GM12878 (cell line): Measurements from ENCODE around the gene GINS1. TPM values are rescaled to one million over a fixed set of nuclear protein-coding genes. Genes with fewer than 3 reads are reported as not detected.

Experiments used
- ATAC-seq: fragments of 200-7000 bp; cut with Tn5 transposase; 3 replicates; pipeline ENCODE4 v1.9.1; 2020; ENCODE audit warnings: mild to moderate bottlenecking, moderate library complexity
- BruUV-seq: library from RNA; stranded (reverse); fragments of 400-500 nt; replicated peaks from 2 replicates; lab custom pipeline; 2021; lab: Mats Ljungman, UMichigan
- CTCF ChIA-PET: fragments of 300-600 bp; sonication (Branson Sonifier 250); formaldehyde crosslinking; extraction: SDS; loops from one replicate; lab custom pipeline; 2021; ENCODE audit warnings: inconsistent platforms; lab: Yijun Ruan, JAX
- POLR2A ChIA-PET: fragments of 350-600 bp; formaldehyde crosslinking; extraction: SDS; loops from one replicate; lab custom pipeline; 2021; ENCODE audit warnings: inconsistent platforms; lab: Charles Lee
- RAD21 ChIA-PET: fragments of 300-600 bp; sonication (Branson Sonifier 250); formaldehyde crosslinking; loops from one replicate; lab custom pipeline; 2023; ENCODE audit warnings: antibody characterized with exemption; ENCODE audit not compliant: unreplicated experiment; lab: Charles Lee
- SMC1A ChIA-PET: fragments of 300-600 bp; sonication (Branson Sonifier 250); formaldehyde crosslinking; loops from one replicate; lab custom pipeline; 2023; ENCODE audit not compliant: unreplicated experiment, uncharacterized antibody; lab: Charles Lee
- DNase-seq: peaks from one replicate; pipeline ENCODE4 v3.0.0-alpha.2; 2011; ENCODE audit warnings: low read depth, low spot score
- FAIRE-seq: peaks from 3 replicates; lab custom pipeline; 2011; peaks lifted over from hg19 to GRCh38; lab: Jason Lieb, UNC
- H2AFZ ChIP-seq: 2 replicates; pipeline ENCODE4 v1.6.0; 2011; ENCODE audit warnings: low read depth, low read length, control low read depth; ENCODE audit not compliant: control insufficient read depth
- H3K27ac ChIP-seq: 2 replicates; pipeline ENCODE4 v1.5.1; 2011; ENCODE audit warnings: control low read depth; ENCODE audit not compliant: control insufficient read depth, insufficient read depth
- H3K27me3 ChIP-seq, 2 experiments: replicated peaks in 1 of 2; 2 replicates each; pipeline versions ENCODE4 v1.6.0 to v1.6.1; 2011; ENCODE audit warnings: low read length in 1 of 2; ENCODE audit not compliant: control insufficient read depth in 2 of 2, insufficient read depth in 2 of 2
- H3K36me3 ChIP-seq, 2 experiments: 2 replicates each; pipeline ENCODE4 v1.5.1; 2011; ENCODE audit warnings: low read length in 1 of 2; ENCODE audit not compliant: control insufficient read depth in 2 of 2, insufficient read depth in 2 of 2
- H3K4me1 ChIP-seq: 2 replicates; pipeline ENCODE4 v1.6.1; 2011; ENCODE audit warnings: mild to moderate bottlenecking, low read length, moderate library complexity, mixed read lengths; ENCODE audit not compliant: control insufficient read depth, insufficient read depth
- H3K4me2 ChIP-seq: 2 replicates; pipeline ENCODE4 v1.6.0; 2011; ENCODE audit warnings: control low read depth; ENCODE audit not compliant: control insufficient read depth, insufficient read depth
- H3K4me3 ChIP-seq: fragments of 200-600 bp; sonication (generic); 2 replicates; pipeline ENCODE4 v1.5.1; 2016
- H3K79me2 ChIP-seq: 2 replicates; pipeline ENCODE4 v1.6.0; 2011; ENCODE audit warnings: low read length; ENCODE audit not compliant: control insufficient read depth, insufficient read depth
- H3K9ac ChIP-seq: 2 replicates; pipeline ENCODE4 v1.8.0; 2011; ENCODE audit warnings: low read length, control low read depth, mixed read lengths; ENCODE audit not compliant: control insufficient read depth, insufficient read depth
- H3K9me3 ChIP-seq: replicated peaks from 3 replicates; pipeline ENCODE4 v1.5.1; 2011; ENCODE audit warnings: mild to moderate bottlenecking, low read length; ENCODE audit not compliant: control insufficient read depth, insufficient read depth
- H4K20me1 ChIP-seq: 2 replicates; pipeline ENCODE4 v1.6.0; 2011; ENCODE audit not compliant: control insufficient read depth, insufficient read depth
- DPF2 ChIP-seq: fragments of 450-650 bp; IDR thresholded peaks from 2 replicates; pipeline ENCODE4 v1.6.1; 2017; ENCODE audit warnings: mild to moderate bottlenecking
- IKZF2 ChIP-seq, 2 experiments: fragments of 450-650 bp; IDR thresholded peaks; 2 replicates each; pipeline ENCODE4 v1.6.1; 2017; ENCODE audit warnings: mild to moderate bottlenecking in 2 of 2, moderate library complexity in 2 of 2
- JUNB ChIP-seq: IDR thresholded peaks from 2 replicates; pipeline ENCODE4 v1.6.1; 2016; ENCODE audit warnings: antibody characterized with exemption, mild to moderate bottlenecking
- MTA2 ChIP-seq: fragments of 450-650 bp; IDR thresholded peaks from 2 replicates; pipeline ENCODE4 v1.6.1; 2016; ENCODE audit warnings: low read depth, mild to moderate bottlenecking, moderate library complexity
- SMAD5 ChIP-seq: IDR thresholded peaks from 2 replicates; pipeline ENCODE4 v1.6.1; 2016; ENCODE audit warnings: antibody characterized with exemption, low read depth
- SMARCA5 ChIP-seq: fragments of 450-650 bp; IDR thresholded peaks from 2 replicates; pipeline ENCODE4 v1.6.1; 2017; ENCODE audit warnings: mild to moderate bottlenecking
- SPI1 ChIP-seq: IDR thresholded peaks from 2 replicates; pipeline ENCODE4 v1.6.1; 2011; ENCODE audit warnings: low read depth, mild to moderate bottlenecking, low read length, moderate library complexity, borderline replicate concordance; ENCODE audit not compliant: insufficient read depth
- STAT1 ChIP-seq: fragments of 450-650 bp; conservative IDR thresholded peaks from 2 replicates; pipeline ENCODE4 v1.6.1; 2014; ENCODE audit warnings: antibody characterized with exemption, mild to moderate bottlenecking
- TAF1 ChIP-seq: IDR thresholded peaks from 2 replicates; pipeline ENCODE4 v1.6.1; 2011; ENCODE audit warnings: mild to moderate bottlenecking, low read depth, low read length, borderline replicate concordance
- WGBS: methylation state at CpG from one replicate; pipeline ENCODE4 v1.1.6; 2016; ENCODE audit warnings: low lambda C conversion rate; ENCODE audit not compliant: insufficient replicate concordance, insufficient coverage; ENCODE audit errors: missing lambda C conversion rate; 5-methylcytosine and 5-hydroxymethylcytosine counted together
- in situ Hi-C: fragments of 300-500 bp; cut with MboI; formaldehyde crosslinking; loops from 9 replicates; pipeline ENCODE4 v1.14.3; 2018; ENCODE audit warnings: mixed read lengths
- intact Hi-C: fragments of 100-400 bp; cut with micrococcal nuclease; formaldehyde crosslinking; loops from one replicate; pipeline ENCODE4 v1.14.2; 2022; ENCODE audit not compliant: unreplicated experiment
- polyA plus RNA-seq, 11 experiments: library from polyadenylated mRNA; depleted of rRNA in 4 of 11; unstranded in 6 of 11; stranded (reverse) in 5 of 11; fragments of >200 nt; fragmentation: Nextera tagmentation in 4 of 11; fragmentation: Illumina TruSeq in 1 of 11; extraction: Ambion mirVana in 4 of 11; extraction: Trizol in 1 of 11; gene quantifications; 1 replicate in 1 of 11; 2 replicates in 10 of 11; pipeline versions ENCODE4 v1.2.1 to v1.2.3, GENCODE V29; 2011 to 2016; ENCODE audit warnings: inconsistent platforms in 2 of 11, missing spikeins in 2 of 11, low read depth in 1 of 11
- total RNA-seq, 4 experiments: library from RNA; depleted of rRNA in 3 of 4; stranded (reverse); fragments of >200 nt in 3 of 4; fragmentation: Illumina TruSeq in 1 of 4; extraction: Trizol in 1 of 4; gene quantifications; 2 replicates each; pipeline versions ENCODE4 v1.2.1 to v1.2.3, GENCODE V29; 2013 to 2021

GINS1 gene
- total and polyA plus RNA-seq, 10 of the 15 experiments (the other 5 are each of a cell fraction or from before 2014, with no cell fraction given): 13.0 to 44.6 (median 30.3) TPM

- no peak overlapping the region for H3K4me2 ChIP-seq
- in situ Hi-C loops: no loop called here
- CTCF ChIA-PET: no interaction called here
- peaks cover 58% of the 10 kb centered on the region for H3K79me2 ChIP-seq
- H2AFZ ChIP-seq: no peak overlapping the region
- peaks cover 2 to 3% of the 10 kb centered on the region in 2 experiments; a peak in 3 of 4 replicates for H3K36me3 ChIP-seq
- 89% methylated on average over 5 of the region's 5 CpGs for WGBS
- no peak for TF ChIP-seq STAT1
- no peak for TF ChIP-seq IKZF2 (IDR thresholded peaks at IDR 0.05)
- TF ChIP-seq SMARCA5: no peak
- no peak for TF ChIP-seq DPF2
- no peak for TF ChIP-seq TAF1
- no peak for TF ChIP-seq SPI1
- no peak for TF ChIP-seq JUNB
- TF ChIP-seq SMAD5: no peak
- TF ChIP-seq MTA2: no peak
- BruUV-seq: no TSS peak
- no peaks in the 10 kb centered on the region for H3K27me3 ChIP-seq
- H3K4me3 ChIP-seq: no peak overlapping the region
- RAD21 ChIA-PET: interaction anchor here (1.6 kb wide), 1 partner anchor 16 kb away, joined by 3 read pairs; no protein-coding TSS in a partner anchor
- SMC1A ChIA-PET: no interaction called here
- no peaks in the 10 kb centered on the region for H4K20me1 ChIP-seq
- no peak overlapping the region for H3K27ac ChIP-seq
- POLR2A ChIA-PET: no interaction called here
- no peak for ATAC-seq
- H3K9me3 ChIP-seq: no peaks in the 10 kb centered on the region
- no peak for FAIRE-seq
- intact Hi-C loops: no loop called here
- no peak for DNase-seq
- no peak overlapping the region for H3K9ac ChIP-seq
- H3K4me1 ChIP-seq: peaks cover 4% of the 10 kb centered on the region
Observed at GRCh38 chr20:25382704-25383370, 24.6 kb upstream of the GINS1 start.
